NB4 (cell line): ENCODE results near the gene BLID.

Experiments
- MAX ChIP-seq: IDR thresholded peaks from 2 replicates; pipeline ENCODE4 v1.6.1; 2011; ENCODE audit warnings: low read depth, low read length
- MYC ChIP-seq: IDR thresholded peaks from 2 replicates; pipeline ENCODE4 v1.6.1; 2011; ENCODE audit warnings: low read depth, low read length
- POLR2A ChIP-seq: IDR thresholded peaks from 2 replicates; pipeline ENCODE4 v1.6.1; 2011; ENCODE audit warnings: mild to moderate bottlenecking; ENCODE audit not compliant: insufficient read length; ENCODE audit errors: extremely low read depth
- TF ChIP-seq, protein P1 (sequence below): IDR thresholded peaks from one replicate; pipeline ENCODE4 v1.5.1; 2012; ENCODE audit warnings: low read depth, low read length

GRCh38 chr11:122150216-122151124 lies 34.5 kb upstream of the BLID start:
- TF ChIP-seq, protein P1, sequence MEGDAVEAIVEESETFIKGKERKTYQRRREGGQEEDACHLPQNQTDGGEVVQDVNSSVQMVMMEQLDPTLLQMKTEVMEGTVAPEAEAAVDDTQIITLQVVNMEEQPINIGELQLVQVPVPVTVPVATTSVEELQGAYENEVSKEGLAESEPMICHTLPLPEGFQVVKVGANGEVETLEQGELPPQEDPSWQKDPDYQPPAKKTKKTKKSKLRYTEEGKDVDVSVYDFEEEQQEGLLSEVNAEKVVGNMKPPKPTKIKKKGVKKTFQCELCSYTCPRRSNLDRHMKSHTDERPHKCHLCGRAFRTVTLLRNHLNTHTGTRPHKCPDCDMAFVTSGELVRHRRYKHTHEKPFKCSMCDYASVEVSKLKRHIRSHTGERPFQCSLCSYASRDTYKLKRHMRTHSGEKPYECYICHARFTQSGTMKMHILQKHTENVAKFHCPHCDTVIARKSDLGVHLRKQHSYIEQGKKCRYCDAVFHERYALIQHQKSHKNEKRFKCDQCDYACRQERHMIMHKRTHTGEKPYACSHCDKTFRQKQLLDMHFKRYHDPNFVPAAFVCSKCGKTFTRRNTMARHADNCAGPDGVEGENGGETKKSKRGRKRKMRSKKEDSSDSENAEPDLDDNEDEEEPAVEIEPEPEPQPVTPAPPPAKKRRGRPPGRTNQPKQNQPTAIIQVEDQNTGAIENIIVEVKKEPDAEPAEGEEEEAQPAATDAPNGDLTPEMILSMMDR = no peak
- TF ChIP-seq POLR2A = no peak
- no peak for TF ChIP-seq MAX
- no peak for TF ChIP-seq MYC
